ACC112 (cell line): ENCODE measurements around the gene CLEC18B.
"Not testable (repeated sequence)": the region's sequence is repeated elsewhere in the genome, so short reads cannot be mapped to it uniquely, and the experiment has no call there.

Experiments used
- H2AFZ ChIP-seq: fragments of 200-600 bp; sonication (generic); one replicate; pipeline ENCODE4 v1.6.0; 2017; ENCODE audit warnings: antibody characterized with exemption, low read length; ENCODE audit not compliant: unreplicated experiment
- H3K27ac ChIP-seq: fragments of 200-600 bp; sonication (generic); 2 replicates; pipeline ENCODE4 v1.5.1; 2014; ENCODE audit warnings: low read depth, mild to moderate bottlenecking, antibody characterized with exemption, low read length, moderate library complexity
- H3K27me3 ChIP-seq: fragments of 200-600 bp; sonication (generic); 2 replicates; pipeline ENCODE4 v1.6.1; 2014; ENCODE audit warnings: mild to moderate bottlenecking, antibody characterized with exemption, low read length, moderate library complexity, mixed read lengths; ENCODE audit not compliant: insufficient read depth
- H3K36me3 ChIP-seq: fragments of 200-600 bp; sonication (generic); 2 replicates; pipeline ENCODE4 v1.6.1; 2016; ENCODE audit warnings: mild to moderate bottlenecking, antibody characterized with exemption, low read length, moderate library complexity, mixed read lengths; ENCODE audit not compliant: insufficient read depth
- H3K4me1 ChIP-seq: fragments of 200-600 bp; sonication (generic); one replicate; pipeline ENCODE4 v1.6.1; 2016; ENCODE audit warnings: low read length, mixed read lengths; ENCODE audit not compliant: insufficient read depth, unreplicated experiment, control insufficient read depth
- H3K4me3 ChIP-seq: fragments of 200-600 bp; sonication (generic); 2 replicates; pipeline ENCODE4 v1.5.1; 2014; ENCODE audit warnings: mild to moderate bottlenecking, low read depth, low read length
- H3K79me2 ChIP-seq: fragments of 200-600 bp; sonication (generic); one replicate; pipeline ENCODE4 v1.6.0; 2016; ENCODE audit warnings: low read length; ENCODE audit not compliant: control insufficient read depth, unreplicated experiment, insufficient read depth

CLEC18B gene

GRCh38 chr16:74372369-74372768, 48.9 kb downstream of the CLEC18B start:
- Histone ChIP-seq H3K27ac (no peak overlapping the region), H3K4me3 (no peak overlapping the region), H3K79me2 (peaks cover 3% of the 10 kb centered on the region), H3K36me3 (no peaks in the 10 kb centered on the region), H3K4me1 (no peaks in the 10 kb centered on the region), H2AFZ (no peak overlapping the region), H3K27me3 (no peaks in the 10 kb centered on the region)

- not testable (repeated sequence) for H3K27me3 ChIP-seq, H3K4me3 ChIP-seq, H3K36me3 ChIP-seq, H3K4me1 ChIP-seq, H2AFZ ChIP-seq, H3K27ac ChIP-seq
- peaks cover 17% of the 10 kb centered on the region for H3K79me2 ChIP-seq
Observed at GRCh38 chr16:74370338-74371135, 50.7 kb downstream of the CLEC18B start.

- peak overlapping the region; percentile 100 for H3K4me3 ChIP-seq
- not testable (repeated sequence) for H3K27me3 ChIP-seq, H3K36me3 ChIP-seq, H3K4me1 ChIP-seq
- peak overlapping the region; percentile 64 for H3K27ac ChIP-seq
- H2AFZ ChIP-seq, result peak overlapping the region; percentile 60
- peaks cover 31% of the 10 kb centered on the region for H3K79me2 ChIP-seq
Observed at GRCh38 chr16:74368002-74368911, 53.0 kb downstream of the CLEC18B start.

- Histone ChIP-seq H3K4me3 (peak overlapping the region; percentile 100), H3K27ac (peak overlapping the region; percentile 64; the same call in 1 of the 2 replicates), H2AFZ (peak overlapping the region; percentile 39), H3K79me2 (peaks cover 33% of the 10 kb centered on the region)
- H3K4me1 ChIP-seq, H3K27me3 ChIP-seq, H3K36me3 ChIP-seq: not testable (repeated sequence)
Observed at GRCh38 chr16:74367469-74368001, 53.7 kb downstream of the CLEC18B start.

GRCh38 chr16:74361646-74362610, 59.4 kb downstream of the CLEC18B start:
- peaks cover 32% of the 10 kb centered on the region for H3K79me2 ChIP-seq
- not testable (repeated sequence) for H3K4me1 ChIP-seq, H3K27me3 ChIP-seq, H3K27ac ChIP-seq, H3K36me3 ChIP-seq, H3K4me3 ChIP-seq, H2AFZ ChIP-seq
